HFFc6 (cell line): ENCODE results near the gene PRIM1. TPM values are rescaled to one million over a fixed set of nuclear protein-coding genes. Genes with fewer than 3 reads are reported as not detected.

Source experiments
- DNase-seq: peaks from one replicate; pipeline ENCODE4 v3.0.0-alpha.2; 2018
- H3K27ac Mint-ChIP-seq: 2 replicates; pipeline ENCODE4 v1.8.0; 2020; ENCODE audit warnings: mild to moderate bottlenecking, mixed read lengths
- H3K27me3 Mint-ChIP-seq: 2 replicates; pipeline ENCODE4 v1.8.0; 2021; ENCODE audit warnings: mild to moderate bottlenecking, moderate library complexity, mixed read lengths; ENCODE audit not compliant: insufficient read depth
- H3K36me3 Mint-ChIP-seq: 2 replicates; pipeline ENCODE4 v1.8.0; 2021; ENCODE audit warnings: low read depth, mixed read lengths
- H3K4me1 Mint-ChIP-seq: 2 replicates; pipeline ENCODE4 v1.8.0; 2020; ENCODE audit warnings: low read depth, mixed read lengths
- H3K4me3 Mint-ChIP-seq: 2 replicates; pipeline ENCODE4 v1.8.0; 2020; ENCODE audit warnings: mild to moderate bottlenecking, moderate library complexity, mixed read lengths
- H3K9me3 Mint-ChIP-seq: 2 replicates; pipeline ENCODE4 v1.8.0; 2020; ENCODE audit warnings: mild to moderate bottlenecking, mixed read lengths
- total RNA-seq, 6 experiments: library from RNA; stranded (reverse); fragmentation: NEBNext Ultra II Directional; extraction: Animal tissue kit (Norgen Biotek cat#: 25700); gene quantifications; 2 replicates in 1 of 6; 3 replicates in 5 of 6; pipeline ENCODE4 v1.2.3, GENCODE V29; 2021
- TF ChIP-seq, protein P1 (sequence below): fragments of 200-600 bp; sonication (generic); IDR thresholded peaks from 2 replicates; pipeline ENCODE4 v1.5.0; 2021; ENCODE audit warnings: antibody characterized with exemption, mild to moderate bottlenecking

The PRIM1 gene
- total RNA-seq, 6 experiments from 2014 or later, result 5.8 to 13.1 (median 10.7) TPM

DNA sequence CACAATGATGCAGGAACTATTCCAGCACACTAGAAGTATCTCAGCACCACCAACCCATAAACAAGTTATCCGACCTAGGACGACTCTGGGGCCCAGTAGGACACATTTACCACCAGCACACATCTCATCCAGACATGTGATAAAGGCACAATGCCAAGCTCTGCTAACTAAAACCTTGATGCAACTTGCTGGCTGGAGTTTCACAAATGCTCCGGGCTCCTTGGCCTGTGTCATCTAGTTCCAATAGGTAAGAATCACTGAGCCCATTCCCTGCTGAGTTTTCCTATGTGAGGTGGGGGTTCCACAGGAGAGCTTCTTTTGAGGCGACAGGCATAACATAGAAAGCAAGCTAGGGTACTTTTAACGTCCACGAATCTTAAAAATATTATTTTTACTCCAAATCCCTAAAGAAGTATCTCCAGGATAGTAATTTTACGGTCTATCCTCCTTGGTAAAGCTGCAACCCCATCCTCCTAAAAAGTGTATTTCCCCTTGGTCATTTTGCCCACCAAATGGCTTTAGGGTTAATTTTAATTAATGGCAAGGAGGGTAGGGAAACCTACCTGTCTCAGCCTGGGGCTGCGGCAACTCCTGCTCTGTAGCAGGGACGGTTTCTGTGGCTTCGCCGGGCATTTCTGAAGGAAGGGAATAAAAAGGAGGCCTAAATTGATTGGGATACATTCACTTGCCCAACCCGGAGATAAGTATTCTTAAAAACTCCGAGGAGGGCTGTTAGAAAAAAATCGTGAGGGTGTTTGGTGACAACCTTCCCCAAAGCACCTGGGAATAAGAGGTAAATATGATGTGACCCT is 28.0 kb downstream of the PRIM1 start:
- Mint-ChIP-seq H3K4me3 (peak overlapping the region; percentile 100), H3K9me3 (no peaks in the 10 kb centered on the region), H3K27me3 (peaks cover 9% of the 10 kb centered on the region), H3K36me3 (peaks cover 48% of the 10 kb centered on the region), H3K4me1 (peaks cover 60% of the 10 kb centered on the region), H3K27ac (peak overlapping the region; percentile 100)
- DNase-seq, result peak; percentile 68
- TF ChIP-seq, protein P1, sequence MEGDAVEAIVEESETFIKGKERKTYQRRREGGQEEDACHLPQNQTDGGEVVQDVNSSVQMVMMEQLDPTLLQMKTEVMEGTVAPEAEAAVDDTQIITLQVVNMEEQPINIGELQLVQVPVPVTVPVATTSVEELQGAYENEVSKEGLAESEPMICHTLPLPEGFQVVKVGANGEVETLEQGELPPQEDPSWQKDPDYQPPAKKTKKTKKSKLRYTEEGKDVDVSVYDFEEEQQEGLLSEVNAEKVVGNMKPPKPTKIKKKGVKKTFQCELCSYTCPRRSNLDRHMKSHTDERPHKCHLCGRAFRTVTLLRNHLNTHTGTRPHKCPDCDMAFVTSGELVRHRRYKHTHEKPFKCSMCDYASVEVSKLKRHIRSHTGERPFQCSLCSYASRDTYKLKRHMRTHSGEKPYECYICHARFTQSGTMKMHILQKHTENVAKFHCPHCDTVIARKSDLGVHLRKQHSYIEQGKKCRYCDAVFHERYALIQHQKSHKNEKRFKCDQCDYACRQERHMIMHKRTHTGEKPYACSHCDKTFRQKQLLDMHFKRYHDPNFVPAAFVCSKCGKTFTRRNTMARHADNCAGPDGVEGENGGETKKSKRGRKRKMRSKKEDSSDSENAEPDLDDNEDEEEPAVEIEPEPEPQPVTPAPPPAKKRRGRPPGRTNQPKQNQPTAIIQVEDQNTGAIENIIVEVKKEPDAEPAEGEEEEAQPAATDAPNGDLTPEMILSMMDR, result no peak

DNA sequence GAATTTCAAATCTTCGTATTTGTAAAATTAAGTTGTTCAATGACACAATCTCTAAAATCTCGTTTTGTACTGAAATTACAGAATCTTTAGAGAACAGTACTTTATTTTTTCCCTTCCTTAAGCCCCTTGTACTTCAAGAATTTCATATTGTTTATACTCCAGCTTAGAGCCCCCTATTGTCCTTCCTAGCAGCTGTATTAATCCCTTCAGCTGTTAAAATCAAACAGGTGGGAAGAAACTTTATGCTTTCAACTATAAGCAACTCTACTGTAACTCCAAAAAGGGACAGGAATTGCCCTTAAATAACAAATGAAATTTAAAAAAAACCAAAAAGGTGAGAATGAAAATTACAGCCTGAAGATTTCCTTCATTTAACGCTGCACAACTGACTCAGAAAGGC is 28.8 kb downstream of the PRIM1 start:
- Mint-ChIP-seq H3K4me1 (peaks cover 67% of the 10 kb centered on the region), H3K36me3 (peaks cover 48% of the 10 kb centered on the region), H3K27ac (peak overlapping the region; percentile 100), H3K27me3 (peaks cover 9% of the 10 kb centered on the region), H3K4me3 (peak overlapping the region; percentile 100), H3K9me3 (no peaks in the 10 kb centered on the region)
- TF ChIP-seq, protein P1, result no peak; the same call in 1 of the 2 replicates
- DNase-seq, result no peak

DNA sequence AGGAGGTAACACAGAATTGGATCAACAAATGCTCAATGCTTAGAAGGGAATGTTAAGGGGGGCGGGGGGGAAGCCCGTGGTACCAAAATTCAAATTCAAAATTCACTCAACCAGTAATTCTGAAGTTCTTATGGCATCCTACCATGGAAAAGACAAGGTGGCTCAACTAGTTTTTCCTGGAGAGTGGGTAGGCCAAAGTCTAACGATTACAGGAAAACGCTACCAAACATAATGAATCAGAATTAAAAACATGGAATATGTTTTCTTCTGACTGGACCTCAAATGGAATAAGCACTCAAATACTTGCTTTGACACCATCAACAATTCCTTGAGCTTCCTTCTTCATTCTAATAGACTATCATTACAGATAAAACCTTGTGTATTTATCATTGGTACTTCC is 29.3 kb downstream of the PRIM1 start:
- H3K36me3 Mint-ChIP-seq, result peaks cover 48% of the 10 kb centered on the region
- peaks cover 67% of the 10 kb centered on the region for H3K4me1 Mint-ChIP-seq
- H3K27me3 Mint-ChIP-seq, result peaks cover 9% of the 10 kb centered on the region

DNA sequence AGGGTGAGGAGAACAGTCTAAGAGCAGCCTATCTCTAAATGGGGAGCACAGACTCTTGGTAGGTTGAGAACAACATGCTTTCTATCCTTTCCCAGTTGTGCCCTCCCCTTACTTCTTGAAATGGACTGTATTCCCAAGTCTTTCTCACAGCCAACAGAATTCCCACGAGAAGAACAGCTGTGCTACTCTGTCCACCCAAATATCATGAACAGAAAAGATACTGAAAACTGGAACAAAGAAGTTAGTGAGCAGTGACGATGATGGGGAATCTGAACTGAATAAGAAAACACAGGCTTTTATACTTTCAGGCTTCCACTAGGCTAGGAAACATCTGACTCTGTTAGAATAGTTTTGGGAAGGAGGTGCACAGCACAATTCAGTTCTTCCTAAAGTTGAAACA is 30.4 kb downstream of the PRIM1 start:
- H3K9me3 Mint-ChIP-seq, result no peaks in the 10 kb centered on the region
- no peak for DNase-seq
- H3K4me3 Mint-ChIP-seq, result peak overlapping the region; percentile 100
- TF ChIP-seq, protein P1, result no peak
- peaks cover 48% of the 10 kb centered on the region for H3K36me3 Mint-ChIP-seq
- H3K4me1 Mint-ChIP-seq, result peaks cover 67% of the 10 kb centered on the region
- H3K27me3 Mint-ChIP-seq, result peaks cover 9% of the 10 kb centered on the region
- H3K27ac Mint-ChIP-seq, result peak overlapping the region; percentile 100

More for the DNA sequence above, 29.3 kb downstream of the PRIM1 start:
- Mint-ChIP-seq H3K9me3 (no peaks in the 10 kb centered on the region), H3K4me3 (peak overlapping the region; percentile 100), H3K27ac (peak overlapping the region; percentile 100)
- TF ChIP-seq, protein P1, result no peak
- no peak for DNase-seq

DNA sequence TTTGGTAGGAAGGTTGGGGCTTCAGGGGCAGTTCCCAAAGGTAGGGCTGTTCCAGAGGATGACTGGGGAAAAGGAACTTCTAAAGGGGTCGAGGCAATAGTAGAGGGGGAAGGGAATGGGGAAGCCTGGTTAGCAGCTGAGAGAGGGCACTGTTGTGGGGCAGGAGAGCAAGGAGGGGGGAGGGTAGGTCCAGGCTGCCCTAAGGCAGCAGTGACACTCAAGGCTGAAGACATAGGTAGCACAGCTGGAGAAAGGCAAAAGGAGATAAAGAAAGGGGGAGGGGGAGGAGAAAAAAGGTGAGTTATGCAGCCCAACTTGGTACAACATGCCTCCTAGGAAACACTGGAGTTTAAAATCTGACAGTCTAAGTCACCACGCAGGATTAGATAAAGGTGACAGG is 30.9 kb downstream of the PRIM1 start:
- Mint-ChIP-seq H3K27me3 (peaks cover 8% of the 10 kb centered on the region), H3K4me1 (peaks cover 70% of the 10 kb centered on the region), H3K4me3 (peak overlapping the region; percentile 100; the same call in 1 of the 2 replicates), H3K9me3 (no peaks in the 10 kb centered on the region), H3K36me3 (peaks cover 51% of the 10 kb centered on the region), H3K27ac (peak overlapping the region; percentile 100)
- TF ChIP-seq, protein P1, result no peak
- no peak for DNase-seq
